ENCODE data around the gene LCN9.

DNA sequence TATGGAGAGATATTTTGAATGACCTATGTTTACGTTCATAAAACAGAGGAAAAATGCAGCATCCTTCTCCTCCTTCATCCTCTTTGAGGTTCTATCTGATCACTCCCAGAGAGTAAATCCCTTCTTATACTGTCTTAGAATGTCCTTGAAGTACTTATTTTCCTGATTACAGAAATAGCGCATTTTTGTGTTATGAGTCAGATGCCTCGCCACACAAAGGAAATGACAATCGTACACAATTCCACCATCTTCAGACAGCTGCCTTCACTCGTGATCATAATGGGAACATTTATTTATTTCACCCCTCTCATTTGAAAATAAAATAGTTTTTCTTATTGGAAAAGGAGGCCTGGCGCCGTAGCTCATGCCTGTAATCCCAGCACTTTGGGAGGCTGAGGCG is 21.4 kb upstream of the LCN9 start:
- TF ChIP-seq CTCF (IDR thresholded peaks at IDR 0.05; ENCODE audit: low read depth, low read length): no peak
- TF ChIP-seq EZH2phosphoT487 (IDR thresholded peaks at IDR 0.05; ENCODE audit: low read depth): no peak

All from OCI-LY3 (cell line).